GM18507 (cell line): ENCODE data around the gene KCNC3.

Experiments
- DNase-seq: peaks from one replicate; pipeline ENCODE4 v3.0.0; 2011; ENCODE audit warnings: low read depth; ENCODE audit not compliant: insufficient read length; ENCODE audit errors: extremely low spot score
- FAIRE-seq: peaks from 2 replicates; lab custom pipeline; 2011; peaks lifted over from hg19 to GRCh38; lab: Jason Lieb, UNC

Gene KCNC3

GRCh38 chr19:50314724-50315708 is 14.2 kb downstream of the KCNC3 start:
- no peak for FAIRE-seq
- DNase-seq, result no peak

GRCh38 chr19:50313812-50314536 is 15.2 kb downstream of the KCNC3 start:
- DNase-seq (no peak), FAIRE-seq (no peak)

DNA sequence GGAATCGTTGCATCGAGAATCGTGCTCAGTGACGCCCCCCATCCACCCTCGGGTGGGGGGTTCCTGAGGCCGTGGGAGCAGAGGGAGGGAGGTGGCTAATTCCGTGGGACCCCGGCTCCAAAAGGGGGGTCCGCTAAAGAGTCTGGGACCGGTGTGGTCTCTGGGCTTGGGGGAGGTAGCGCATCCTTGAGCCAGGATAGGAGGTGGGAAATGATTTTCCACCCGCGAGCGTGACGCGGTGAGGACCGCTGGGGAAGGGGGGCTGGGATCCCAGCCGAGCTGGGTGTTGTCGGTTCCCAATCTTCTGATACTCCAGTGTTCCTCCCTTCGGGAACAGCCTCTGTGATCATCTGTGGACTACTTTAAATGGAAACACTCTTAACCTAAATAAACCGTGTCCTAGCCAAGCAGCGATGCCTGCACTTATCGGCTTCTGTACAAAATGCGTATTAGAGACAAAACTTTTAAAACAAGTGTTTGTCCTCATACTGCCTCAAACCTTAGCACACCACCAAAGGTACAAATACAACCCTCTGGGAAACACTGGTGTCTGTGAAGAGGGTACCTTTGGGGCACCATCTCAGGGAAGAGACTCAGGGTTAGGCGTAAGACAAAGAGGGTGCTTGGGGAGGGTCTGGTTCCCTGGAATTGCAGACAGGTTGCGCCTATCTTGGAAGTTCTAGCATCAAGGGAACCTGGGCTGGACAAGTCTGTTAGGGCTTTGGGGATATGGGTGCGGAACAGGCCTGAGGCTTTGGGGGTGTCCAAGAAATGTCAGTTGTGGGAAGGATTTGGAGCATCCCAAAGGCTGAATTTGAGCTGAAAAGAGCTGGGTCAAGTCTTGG is 16.0 kb downstream of the KCNC3 start:
- DNase-seq (no peak), FAIRE-seq (no peak)

- DNase-seq, result no peak
Measured at GRCh38 chr19:50311723-50312635, 17.2 kb downstream of the KCNC3 start.

DNA sequence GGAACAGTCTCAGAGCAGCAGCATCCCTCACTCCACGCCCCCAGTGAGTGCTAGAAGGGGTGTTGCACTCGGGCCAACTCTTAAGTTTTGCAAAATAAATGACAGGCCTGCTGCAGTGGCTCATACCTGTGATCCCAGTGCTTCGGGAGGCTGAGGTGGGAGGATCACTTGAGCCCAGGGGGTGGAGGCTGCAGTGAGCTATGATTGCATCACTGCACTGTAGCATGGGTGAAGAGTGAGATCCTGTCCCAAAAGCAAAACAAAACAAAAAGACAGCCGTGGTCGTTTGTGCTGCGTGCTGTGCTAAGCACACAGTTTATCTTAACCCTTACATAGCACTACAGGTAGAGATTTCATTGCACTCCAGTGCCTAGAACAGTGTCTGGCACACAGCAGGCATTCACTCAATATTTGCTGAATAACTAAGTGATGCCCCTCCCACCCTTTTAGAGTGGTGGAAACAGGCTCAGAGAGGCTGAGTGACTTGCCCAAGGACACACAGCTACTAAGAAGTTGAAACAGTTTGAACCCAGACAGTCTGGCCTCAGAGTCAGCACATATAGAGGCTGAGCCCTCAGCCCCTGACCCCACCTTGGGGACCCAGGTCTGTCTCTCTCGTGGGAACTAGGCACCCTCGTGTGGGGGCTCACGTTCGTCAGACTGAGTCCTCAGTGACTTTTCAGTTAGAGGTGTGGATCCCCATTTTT is 18.3 kb downstream of the KCNC3 start:
- FAIRE-seq (no peak), DNase-seq (no peak)

More at GRCh38 chr19:50311723-50312635, 17.2 kb downstream of the KCNC3 start:
- no peak for FAIRE-seq

DNA sequence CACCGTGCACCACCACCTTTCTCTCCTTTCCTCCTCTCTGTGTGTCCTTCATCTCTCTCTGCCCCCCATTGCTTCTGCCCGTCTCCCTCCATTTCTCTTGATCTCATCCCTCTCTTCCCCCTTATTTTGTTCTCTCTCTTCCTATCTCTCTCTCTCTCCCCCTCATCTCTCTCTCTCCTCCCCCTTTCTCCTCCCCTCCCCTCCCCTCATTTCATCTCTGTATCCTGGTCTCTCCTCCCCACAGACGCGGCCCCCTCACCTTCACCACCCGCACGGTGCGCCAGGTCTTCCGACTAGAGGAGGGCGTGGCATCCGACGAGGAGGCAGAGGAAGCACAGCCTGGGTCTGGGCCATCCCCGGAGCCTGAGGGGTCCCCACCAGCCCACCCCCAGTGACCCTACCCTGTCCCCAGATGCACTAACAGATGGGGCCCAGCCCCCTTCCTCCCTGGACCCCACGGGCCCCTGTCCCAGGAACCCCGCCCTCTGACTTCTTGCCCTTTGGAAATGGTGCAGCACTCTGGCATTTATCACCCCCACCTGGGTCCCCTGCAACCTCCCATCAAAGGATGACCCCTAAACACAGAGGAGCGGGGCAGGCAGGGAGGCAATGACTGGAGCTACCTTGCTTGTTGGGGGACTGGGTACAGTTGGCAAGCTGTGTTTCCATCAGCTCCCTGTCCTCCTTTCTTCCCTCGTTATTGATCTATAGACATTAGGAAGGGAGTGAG is 19.6 kb downstream of the KCNC3 start:
- no peak for FAIRE-seq
- no peak for DNase-seq

GRCh38 chr19:50308991-50309390 is 20.2 kb downstream of the KCNC3 start:
- DNase-seq, result no peak
- FAIRE-seq, result no peak

DNA sequence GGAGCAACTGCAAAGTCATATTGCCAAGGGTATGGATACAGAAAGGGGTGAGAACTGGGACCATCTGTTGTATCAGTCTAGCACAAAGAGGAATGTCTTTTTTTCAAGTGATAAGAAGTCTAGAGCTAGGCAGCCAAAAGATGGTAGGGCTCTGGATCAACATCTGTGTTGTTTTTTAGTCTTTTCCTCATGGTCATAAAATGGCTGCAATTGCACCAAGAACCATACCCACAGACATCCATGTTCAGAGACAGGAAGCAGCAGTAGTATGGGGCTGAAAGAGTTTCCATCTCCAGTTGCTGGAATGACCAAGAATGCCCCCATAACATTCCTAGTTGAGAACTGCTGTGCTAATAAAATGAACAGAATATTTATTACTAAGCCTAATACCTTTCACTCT is 25.6 kb downstream of the KCNC3 start:
- no peak for FAIRE-seq
- no peak for DNase-seq

DNA sequence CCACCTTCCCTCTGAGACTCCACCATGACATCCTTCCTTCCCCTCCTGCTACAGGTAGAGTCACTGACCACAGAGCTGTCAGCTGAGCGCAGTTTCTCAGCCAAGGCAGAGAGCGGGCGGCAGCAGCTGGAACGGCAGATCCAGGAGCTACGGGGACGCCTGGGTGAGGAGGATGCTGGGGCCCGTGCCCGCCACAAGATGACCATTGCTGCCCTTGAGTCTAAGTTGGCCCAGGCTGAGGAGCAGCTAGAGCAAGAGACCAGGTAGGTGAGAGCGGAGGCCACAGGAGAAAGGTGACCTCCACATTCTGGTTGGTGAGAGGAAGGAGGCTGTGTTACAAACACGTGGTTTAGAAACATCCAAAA is 27.6 kb downstream of the KCNC3 start:
- no peak for FAIRE-seq
- no peak for DNase-seq

GRCh38 chr19:50300814-50301606 is 28.2 kb downstream of the KCNC3 start:
- FAIRE-seq, result no peak
- DNase-seq, result no peak

GRCh38 chr19:50300051-50300450 is 29.1 kb downstream of the KCNC3 start:
- FAIRE-seq, result no peak

DNA sequence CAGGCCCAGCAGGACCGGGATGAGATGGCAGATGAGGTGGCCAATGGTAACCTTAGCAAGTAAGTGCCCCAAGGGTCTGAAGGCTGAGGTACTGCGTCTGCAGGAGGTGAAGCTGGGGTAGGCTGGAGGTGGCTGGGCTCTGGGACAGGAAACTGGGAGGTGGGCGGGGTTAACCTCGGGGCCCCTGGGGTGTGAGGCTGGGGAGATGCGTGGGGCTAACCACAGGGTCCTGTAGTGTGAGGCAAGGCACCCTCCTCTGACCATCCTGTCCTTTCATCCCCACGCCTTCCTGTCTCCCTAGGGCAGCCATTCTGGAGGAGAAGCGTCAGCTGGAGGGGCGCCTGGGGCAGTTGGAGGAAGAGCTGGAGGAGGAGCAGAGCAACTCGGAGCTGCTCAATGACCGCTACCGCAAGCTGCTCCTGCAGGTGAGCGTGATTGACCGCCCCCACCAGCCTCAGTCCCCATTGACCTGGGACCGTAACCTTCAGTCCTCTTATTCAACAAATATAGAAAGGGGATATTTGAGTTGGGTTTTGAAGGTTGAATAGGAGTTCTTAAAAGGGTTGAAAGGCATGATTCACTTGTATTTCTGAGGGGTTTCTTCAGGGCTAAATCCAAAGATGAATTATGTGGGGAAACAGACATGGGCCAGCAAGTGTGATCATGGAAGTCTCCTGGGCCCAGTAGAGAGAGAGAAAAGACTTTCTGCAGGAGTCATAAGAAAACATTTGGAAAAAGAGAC is 35.7 kb downstream of the KCNC3 start:
- no peak for FAIRE-seq

More at GRCh38 chr19:50300051-50300450, 29.1 kb downstream of the KCNC3 start:
- no peak for DNase-seq

DNA sequence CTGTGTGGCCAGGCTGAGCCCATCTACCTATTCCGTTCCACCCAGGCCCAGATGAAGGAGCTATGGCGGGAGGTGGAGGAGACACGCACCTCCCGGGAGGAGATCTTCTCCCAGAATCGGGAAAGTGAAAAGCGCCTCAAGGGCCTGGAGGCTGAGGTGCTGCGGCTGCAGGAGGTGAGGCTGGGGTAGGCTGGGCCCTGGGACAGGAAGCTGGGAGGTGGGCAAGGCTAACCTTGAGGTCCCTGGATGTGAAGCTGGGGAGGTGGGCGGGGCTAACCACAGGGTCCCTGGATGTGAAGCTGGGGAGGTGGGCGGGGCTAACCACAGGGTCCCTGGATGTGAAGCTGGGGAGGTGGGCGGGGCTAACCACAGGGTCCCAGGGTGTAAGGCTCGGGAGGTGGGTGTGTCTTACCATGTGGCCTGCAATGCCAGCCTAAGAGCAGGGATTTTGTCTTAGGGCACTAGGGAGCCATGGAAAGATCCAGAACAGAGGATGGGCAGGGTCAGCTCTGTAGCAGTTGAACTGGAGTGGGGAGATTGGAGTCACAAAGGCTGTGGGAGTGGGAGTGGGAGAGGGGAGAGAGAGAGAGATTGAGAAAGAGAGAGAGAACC is 36.9 kb downstream of the KCNC3 start:
- DNase-seq (no peak), FAIRE-seq (no peak)

More for the DNA sequence above, 35.7 kb downstream of the KCNC3 start:
- no peak for DNase-seq

- no peak for FAIRE-seq
- DNase-seq, result no peak
Measured at GRCh38 chr19:50290775-50291174, 38.4 kb downstream of the KCNC3 start.

DNA sequence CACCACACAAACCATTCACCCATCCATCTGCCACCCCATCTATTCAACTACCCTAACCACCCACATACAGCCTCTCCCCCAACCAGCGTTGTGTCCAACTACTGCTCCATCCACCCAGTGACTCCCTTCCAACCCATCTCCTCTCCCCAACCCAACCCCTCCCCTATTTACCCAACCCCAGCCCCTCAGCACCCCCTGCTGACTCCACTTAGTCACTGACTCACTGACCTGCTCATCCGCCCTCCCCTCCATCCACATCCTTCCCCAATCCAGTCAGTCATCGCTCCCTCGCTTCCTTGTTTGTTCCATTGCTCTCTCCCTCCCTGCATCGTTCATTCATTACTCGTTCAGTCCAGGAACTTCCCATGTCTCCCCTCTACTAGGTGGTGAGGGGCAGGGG is 39.2 kb downstream of the KCNC3 start:
- no peak for FAIRE-seq
- no peak for DNase-seq

DNA sequence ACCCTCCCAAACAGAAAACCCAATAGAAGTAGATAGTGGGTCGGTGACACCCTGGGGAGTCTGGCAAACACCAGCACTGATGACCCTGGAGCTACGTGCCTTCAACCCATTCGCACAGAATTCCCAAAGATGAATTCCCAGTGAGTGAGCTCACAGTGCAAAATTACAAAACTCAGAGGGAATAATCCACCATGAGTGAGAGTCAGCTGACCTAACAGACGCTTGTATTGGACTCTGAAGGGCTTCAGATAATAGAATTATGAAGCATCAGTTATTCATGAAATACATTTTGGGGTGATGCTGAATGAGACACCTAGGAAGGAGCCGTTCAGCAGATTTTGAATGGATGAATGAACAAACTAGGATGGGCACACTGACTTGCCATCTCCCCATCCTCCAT is 40.2 kb downstream of the KCNC3 start:
- no peak for FAIRE-seq
- DNase-seq, result no peak
